Measurements from ENCODE around the gene LRRC72. TPM values are rescaled to one million over a fixed set of nuclear protein-coding genes. Genes with fewer than 3 reads are reported as not detected.
"Not testable (repeated sequence)": the region's sequence is repeated elsewhere in the genome, so short reads cannot be mapped to it uniquely, and the experiment has no call there.

LRRC72 gene
- total and polyA plus RNA-seq, 4 donors: not detected

DNA sequence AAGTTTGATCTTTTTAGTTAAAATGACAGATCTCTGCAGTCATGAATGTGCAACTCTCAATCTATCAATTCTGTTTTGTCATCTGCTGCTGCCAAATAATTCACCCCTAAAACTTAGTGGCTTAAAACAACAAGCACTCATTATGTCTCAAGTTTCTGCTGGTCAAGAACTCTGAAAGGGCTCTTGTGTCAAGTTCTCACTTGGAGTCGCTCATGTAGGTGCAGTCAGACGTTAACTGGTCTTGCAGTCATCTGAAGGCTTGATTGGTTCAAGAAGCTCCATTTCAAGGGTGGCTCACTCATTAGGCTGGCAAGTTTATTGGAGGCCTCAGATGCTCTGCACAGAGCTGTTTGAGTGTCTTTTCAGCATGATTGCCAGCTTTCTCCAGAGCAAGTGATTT lies 28.5 kb upstream of the LRRC72 start:
- Histone ChIP-seq H3K27me3 (ENCODE audit: control insufficient read depth in 3 of 3, insufficient read depth in 3 of 3, low read length in 2 of 3) (no peaks in the 10 kb centered on the region), H3K9ac (ENCODE audit: insufficient read depth in 1 of 2, low read length in 2 of 2) (no peak overlapping the region), H3K4me1 (ENCODE audit: control insufficient read depth in 5 of 5, insufficient read depth in 5 of 5, low read length in 5 of 5) (no peaks in the 10 kb centered on the region), H3K36me3 (ENCODE audit: control insufficient read depth in 4 of 4, insufficient read depth in 4 of 4, low read length in 4 of 4) (no peaks in the 10 kb centered on the region), H3K27ac (ENCODE audit: low read depth in 1 of 2, low read length in 1 of 2) (no peak overlapping the region), H3K9me3 (ENCODE audit: control insufficient read depth in 4 of 4, insufficient read depth in 3 of 4, low read length in 3 of 4) (peaks cover 0 to 5% (median 2%) of the 10 kb centered on the region in 4 donors), H3K4me3 (no peak overlapping the region)
- no peak for ATAC-seq (ENCODE audit: insufficient read depth, low FRiP score)
- 72 to 89% methylated on average over 2 of the region's 2 CpGs for WGBS, 2 donors
- DNase-seq: no peak
- TF ChIP-seq, protein P1, sequence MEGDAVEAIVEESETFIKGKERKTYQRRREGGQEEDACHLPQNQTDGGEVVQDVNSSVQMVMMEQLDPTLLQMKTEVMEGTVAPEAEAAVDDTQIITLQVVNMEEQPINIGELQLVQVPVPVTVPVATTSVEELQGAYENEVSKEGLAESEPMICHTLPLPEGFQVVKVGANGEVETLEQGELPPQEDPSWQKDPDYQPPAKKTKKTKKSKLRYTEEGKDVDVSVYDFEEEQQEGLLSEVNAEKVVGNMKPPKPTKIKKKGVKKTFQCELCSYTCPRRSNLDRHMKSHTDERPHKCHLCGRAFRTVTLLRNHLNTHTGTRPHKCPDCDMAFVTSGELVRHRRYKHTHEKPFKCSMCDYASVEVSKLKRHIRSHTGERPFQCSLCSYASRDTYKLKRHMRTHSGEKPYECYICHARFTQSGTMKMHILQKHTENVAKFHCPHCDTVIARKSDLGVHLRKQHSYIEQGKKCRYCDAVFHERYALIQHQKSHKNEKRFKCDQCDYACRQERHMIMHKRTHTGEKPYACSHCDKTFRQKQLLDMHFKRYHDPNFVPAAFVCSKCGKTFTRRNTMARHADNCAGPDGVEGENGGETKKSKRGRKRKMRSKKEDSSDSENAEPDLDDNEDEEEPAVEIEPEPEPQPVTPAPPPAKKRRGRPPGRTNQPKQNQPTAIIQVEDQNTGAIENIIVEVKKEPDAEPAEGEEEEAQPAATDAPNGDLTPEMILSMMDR (IDR thresholded peaks at IDR 0.05; ENCODE audit: control extremely low read depth, extremely low read depth): no peak

DNA sequence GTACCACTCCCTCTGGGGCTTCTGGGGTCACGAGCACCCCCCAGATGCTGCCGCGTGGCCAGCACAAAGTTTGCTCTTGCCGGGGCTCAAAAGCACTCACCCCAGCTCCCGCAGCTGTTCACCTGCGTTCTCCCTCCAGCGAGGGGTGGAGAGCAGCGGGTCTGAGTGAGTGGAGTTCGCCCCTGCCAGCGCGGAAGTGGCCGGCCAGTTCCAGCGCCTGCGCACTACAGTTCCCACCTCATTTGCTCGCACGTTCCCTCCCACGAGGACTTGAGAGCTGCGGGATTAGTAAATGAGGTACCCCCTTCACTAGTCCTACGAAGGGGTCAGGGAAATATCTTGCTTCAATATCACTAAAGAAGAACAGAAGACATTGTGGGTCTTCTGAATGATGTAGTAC lies 24.3 kb upstream of the LRRC72 start:
- TF ChIP-seq, protein P1 (IDR thresholded peaks at IDR 0.05; ENCODE audit: control extremely low read depth, extremely low read depth): no peak
- ATAC-seq (ENCODE audit: insufficient read depth, low FRiP score) (no peak), DNase-seq (no peak)
- no peaks in the 10 kb centered on the region for H3K27me3 ChIP-seq (ENCODE audit: control insufficient read depth in 3 of 3, insufficient read depth in 3 of 3, low read length in 2 of 3)
- WGBS, 2 donors: 95 to 98% methylated on average over 19 of the region's 19 CpGs
- no peaks in the 10 kb centered on the region for H3K36me3 ChIP-seq (ENCODE audit: control insufficient read depth in 4 of 4, insufficient read depth in 4 of 4, low read length in 4 of 4)
- H3K27ac ChIP-seq (ENCODE audit: low read depth in 1 of 2, low read length in 1 of 2): no peak overlapping the region
- no peak overlapping the region for H3K9ac ChIP-seq (ENCODE audit: insufficient read depth in 1 of 2, low read length in 2 of 2)
- no peak overlapping the region for H3K4me3 ChIP-seq
- H3K4me1 ChIP-seq (ENCODE audit: control insufficient read depth in 5 of 5, insufficient read depth in 5 of 5, low read length in 5 of 5): no peaks in the 10 kb centered on the region
- H3K9me3 ChIP-seq (ENCODE audit: control insufficient read depth in 4 of 4, insufficient read depth in 3 of 4, low read length in 3 of 4): peaks cover 0 to 5% (median 2%) of the 10 kb centered on the region in 4 donors

DNA sequence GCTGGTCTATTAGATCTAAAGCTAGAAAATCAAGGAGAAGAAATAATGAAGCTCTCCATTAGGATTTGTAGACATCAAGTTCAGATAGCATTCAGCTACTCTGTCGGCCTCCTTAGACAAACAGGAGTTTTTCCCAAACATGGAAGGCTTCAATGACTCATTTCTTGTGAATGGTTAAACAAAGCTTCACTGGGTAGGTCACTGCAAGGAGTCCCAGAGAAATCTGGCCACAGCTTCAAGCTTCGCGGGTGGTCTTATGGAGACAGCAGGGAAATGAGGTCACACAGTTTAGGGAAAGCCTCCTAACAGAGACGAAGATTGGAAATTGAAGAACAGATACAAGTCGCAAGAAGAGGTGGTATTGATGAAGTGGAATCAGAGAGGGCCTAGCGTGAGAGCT lies 22.6 kb upstream of the LRRC72 start:
- Histone ChIP-seq H3K9me3 (ENCODE audit: control insufficient read depth in 4 of 4, insufficient read depth in 3 of 4, low read length in 3 of 4) (peaks cover 0 to 5% (median 2%) of the 10 kb centered on the region in 4 donors), H3K4me3 (no peak overlapping the region), H3K9ac (ENCODE audit: insufficient read depth in 1 of 2, low read length in 2 of 2) (no peak overlapping the region), H3K36me3 (ENCODE audit: control insufficient read depth in 4 of 4, insufficient read depth in 4 of 4, low read length in 4 of 4) (no peaks in the 10 kb centered on the region), H3K4me1 (ENCODE audit: control insufficient read depth in 5 of 5, insufficient read depth in 5 of 5, low read length in 5 of 5) (no peaks in the 10 kb centered on the region), H3K27me3 (ENCODE audit: control insufficient read depth in 3 of 3, insufficient read depth in 3 of 3, low read length in 2 of 3) (no peaks in the 10 kb centered on the region), H3K27ac (ENCODE audit: low read depth in 1 of 2, low read length in 1 of 2) (no peak overlapping the region)
- peak in 2 of 3 donors; percentile 44 to 52 for DNase-seq
- TF ChIP-seq, protein P1 (IDR thresholded peaks at IDR 0.05; ENCODE audit: control extremely low read depth, extremely low read depth): no peak
- 90 to 94% methylated on average over 6 of the region's 6 CpGs for WGBS, 2 donors
- ATAC-seq (ENCODE audit: insufficient read depth, low FRiP score): no peak

DNA sequence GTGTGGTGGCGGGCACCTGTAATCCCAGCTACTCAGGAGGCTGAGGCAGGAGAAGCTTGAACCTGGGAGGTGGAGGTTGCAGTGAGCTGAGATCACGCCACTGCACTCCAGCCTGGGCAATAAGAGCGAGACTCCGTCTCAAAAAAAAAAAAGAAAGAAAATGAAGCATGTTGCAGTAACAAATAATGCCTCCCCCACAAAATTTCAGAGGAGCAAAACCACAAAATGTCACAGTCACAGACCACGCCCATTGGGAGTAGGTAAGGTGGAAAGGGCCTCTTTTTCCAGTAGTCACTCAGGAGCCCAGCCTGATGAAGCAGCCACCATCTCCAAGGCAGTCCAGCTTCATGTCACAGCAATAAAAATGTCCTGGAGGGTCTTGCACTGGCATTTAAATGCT lies 20.2 kb upstream of the LRRC72 start:
- H3K27me3 ChIP-seq (ENCODE audit: control insufficient read depth in 3 of 3, insufficient read depth in 3 of 3, low read length in 2 of 3); H3K9me3 ChIP-seq (ENCODE audit: control insufficient read depth in 4 of 4, insufficient read depth in 3 of 4, low read length in 3 of 4); H3K36me3 ChIP-seq (ENCODE audit: control insufficient read depth in 4 of 4, insufficient read depth in 4 of 4, low read length in 4 of 4); ATAC-seq (ENCODE audit: insufficient read depth, low FRiP score); H3K4me3 ChIP-seq; DNase-seq; H3K4me1 ChIP-seq (ENCODE audit: control insufficient read depth in 5 of 5, insufficient read depth in 5 of 5, low read length in 5 of 5); H3K9ac ChIP-seq (ENCODE audit: insufficient read depth in 1 of 2, low read length in 2 of 2); H3K27ac ChIP-seq (ENCODE audit: low read depth in 1 of 2, low read length in 1 of 2): not testable (repeated sequence)
- 96 to 98% methylated on average over 5 of the region's 5 CpGs for WGBS, 2 donors

Data from lung (tissue), 12 donors.